ENCODE data around the gene NAB1.
"Not testable (repeated sequence)": the region's sequence is repeated elsewhere in the genome, so short reads cannot be mapped to it uniquely, and the experiment has no call there.

The NAB1 gene

GRCh38 chr2:190649035-190649797 lies at the start of gene NAB1:
Gene NAB1, plus strand, starts transcription at chr2:190649083. Its CDS starts 10,094 bp downstream, at chr2:190659177.
- peak; percentile 76 for DNase-seq

DNA sequence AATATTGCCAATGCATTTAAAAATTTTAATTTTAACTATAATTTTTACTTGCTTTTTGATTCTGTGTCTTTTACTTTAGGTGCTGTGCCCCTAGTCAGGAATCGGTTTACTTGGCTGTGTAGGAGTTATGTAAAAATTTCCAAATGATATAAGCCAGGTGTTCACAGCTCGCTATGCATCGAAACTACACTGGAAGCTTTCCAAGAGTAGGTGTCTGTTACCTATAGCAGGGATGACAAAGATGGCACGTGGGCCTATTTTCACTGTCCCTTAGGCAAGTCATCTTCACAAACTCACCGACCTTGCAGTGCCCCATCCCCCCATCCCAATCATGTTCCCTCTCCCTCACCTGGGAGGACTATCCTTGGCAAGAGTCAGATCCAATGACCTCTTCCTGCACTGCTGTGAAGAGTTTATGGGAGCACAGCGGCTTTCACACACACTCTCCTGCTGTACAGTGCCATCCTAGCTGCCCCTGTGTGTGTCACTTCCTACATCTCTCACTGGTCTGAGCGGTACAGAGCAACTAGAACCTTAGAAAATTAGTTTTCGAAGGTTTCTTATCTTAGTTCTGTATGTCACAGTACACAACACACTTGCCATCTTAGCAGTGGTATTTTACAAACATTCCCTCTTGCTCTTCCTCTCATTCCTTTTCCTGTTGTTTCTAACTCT lies 49.2 kb upstream of the NAB1 start:
- DNase-seq: no peak

- no peak for DNase-seq
Measured at GRCh38 chr2:190600293-190601103, 48.4 kb upstream of the NAB1 start.

GRCh38 chr2:190603374-190603773 lies 45.5 kb upstream of the NAB1 start:
- DNase-seq: no peak

DNA sequence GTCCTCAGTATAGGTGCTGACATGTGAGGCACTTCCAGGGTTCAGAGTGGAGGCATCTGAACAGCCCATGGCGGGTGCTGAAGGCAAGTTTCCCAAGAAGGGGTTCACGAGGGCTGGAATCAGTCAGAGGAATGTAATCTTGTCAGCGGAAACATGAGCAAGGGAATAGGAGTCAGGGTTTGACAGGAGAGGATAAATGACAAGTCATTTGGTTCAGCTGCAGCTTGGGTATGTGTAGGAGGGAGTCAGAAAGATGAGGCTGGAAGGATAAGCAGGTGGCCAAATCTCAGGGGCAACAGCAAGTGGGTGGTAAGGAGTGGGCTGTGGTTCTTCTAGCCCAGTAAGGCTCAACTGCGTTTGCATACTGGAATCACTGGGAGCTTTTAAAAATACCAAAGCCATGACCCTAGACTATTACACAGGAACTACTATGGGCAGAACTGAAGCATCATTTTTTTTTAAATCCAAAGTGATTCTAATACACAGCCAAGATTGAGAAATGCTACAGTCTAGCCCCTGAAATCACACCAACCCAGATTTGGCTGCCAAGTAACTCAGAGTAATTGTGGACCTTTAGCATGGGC lies 41.8 kb upstream of the NAB1 start:
- no peak for DNase-seq

- no peak for DNase-seq
Measured at GRCh38 chr2:190607657-190608357, 41.1 kb upstream of the NAB1 start.

DNA sequence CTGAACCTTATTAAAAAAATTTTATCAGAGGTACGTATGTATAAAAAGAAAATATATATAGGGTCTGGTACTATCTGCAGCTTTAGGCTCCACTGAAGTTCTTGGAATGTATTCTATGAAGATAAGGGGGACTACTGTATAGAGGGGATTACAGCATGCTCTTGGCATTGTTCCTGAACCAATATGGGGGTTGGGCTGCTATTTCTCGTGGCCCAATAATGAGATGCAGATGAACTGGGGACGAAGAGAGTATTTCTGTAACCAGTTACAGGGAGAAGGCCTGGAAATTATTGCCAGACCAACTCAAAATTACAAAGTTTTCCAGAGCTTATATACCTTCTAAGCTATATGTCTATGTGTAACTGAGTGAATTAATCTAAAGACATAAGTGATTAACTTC lies 40.0 kb upstream of the NAB1 start:
- DNase-seq: not testable (repeated sequence)

GRCh38 chr2:190609397-190609796 lies 39.5 kb upstream of the NAB1 start:
- not testable (repeated sequence) for DNase-seq

- DNase-seq: not testable (repeated sequence)
Measured at GRCh38 chr2:190610528-190610927, 38.4 kb upstream of the NAB1 start.

GRCh38 chr2:190615555-190616200 lies 33.2 kb upstream of the NAB1 start:
- DNase-seq: no peak

DNA sequence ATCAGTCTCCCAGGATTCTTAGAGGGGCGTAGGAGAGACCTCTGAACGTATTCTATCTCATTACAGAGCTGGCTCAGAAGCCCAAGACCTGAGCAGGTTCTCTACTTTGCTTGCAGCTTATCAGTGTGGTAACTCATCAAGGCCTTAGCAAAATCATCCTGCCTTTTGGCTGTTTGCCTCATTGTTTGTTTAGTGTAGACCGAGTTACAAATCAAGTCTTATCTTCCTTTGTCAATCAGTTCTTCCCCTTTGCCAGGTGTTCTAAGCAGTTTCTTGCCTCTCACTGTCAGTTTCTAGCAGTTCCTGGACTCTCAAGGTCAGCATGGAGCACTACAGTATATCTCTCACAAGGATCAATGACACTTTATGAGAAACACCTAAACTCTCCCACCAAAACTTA lies 30.9 kb upstream of the NAB1 start:
- DNase-seq: no peak

DNA sequence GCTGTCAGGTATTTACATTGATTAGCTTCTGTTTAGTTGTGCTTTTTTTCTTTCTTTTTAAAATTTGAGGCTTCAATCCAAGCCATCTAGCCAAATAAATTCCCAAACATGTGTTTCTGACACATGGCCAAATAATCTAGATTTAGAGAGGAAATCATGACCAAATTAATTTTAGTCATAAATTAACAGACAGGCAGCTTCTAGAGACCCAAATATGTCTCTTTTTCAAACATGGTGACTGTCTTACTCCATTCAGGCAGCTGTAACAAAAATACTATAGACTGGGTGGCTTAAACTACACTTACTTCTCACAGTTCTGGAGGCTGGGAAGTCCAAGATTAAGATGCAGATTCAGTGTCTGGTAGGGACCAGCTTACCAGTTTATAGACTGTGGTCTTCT lies 23.2 kb upstream of the NAB1 start:
- DNase-seq: no peak

GRCh38 chr2:190626641-190627210 lies 22.2 kb upstream of the NAB1 start:
- no peak for DNase-seq

DNA sequence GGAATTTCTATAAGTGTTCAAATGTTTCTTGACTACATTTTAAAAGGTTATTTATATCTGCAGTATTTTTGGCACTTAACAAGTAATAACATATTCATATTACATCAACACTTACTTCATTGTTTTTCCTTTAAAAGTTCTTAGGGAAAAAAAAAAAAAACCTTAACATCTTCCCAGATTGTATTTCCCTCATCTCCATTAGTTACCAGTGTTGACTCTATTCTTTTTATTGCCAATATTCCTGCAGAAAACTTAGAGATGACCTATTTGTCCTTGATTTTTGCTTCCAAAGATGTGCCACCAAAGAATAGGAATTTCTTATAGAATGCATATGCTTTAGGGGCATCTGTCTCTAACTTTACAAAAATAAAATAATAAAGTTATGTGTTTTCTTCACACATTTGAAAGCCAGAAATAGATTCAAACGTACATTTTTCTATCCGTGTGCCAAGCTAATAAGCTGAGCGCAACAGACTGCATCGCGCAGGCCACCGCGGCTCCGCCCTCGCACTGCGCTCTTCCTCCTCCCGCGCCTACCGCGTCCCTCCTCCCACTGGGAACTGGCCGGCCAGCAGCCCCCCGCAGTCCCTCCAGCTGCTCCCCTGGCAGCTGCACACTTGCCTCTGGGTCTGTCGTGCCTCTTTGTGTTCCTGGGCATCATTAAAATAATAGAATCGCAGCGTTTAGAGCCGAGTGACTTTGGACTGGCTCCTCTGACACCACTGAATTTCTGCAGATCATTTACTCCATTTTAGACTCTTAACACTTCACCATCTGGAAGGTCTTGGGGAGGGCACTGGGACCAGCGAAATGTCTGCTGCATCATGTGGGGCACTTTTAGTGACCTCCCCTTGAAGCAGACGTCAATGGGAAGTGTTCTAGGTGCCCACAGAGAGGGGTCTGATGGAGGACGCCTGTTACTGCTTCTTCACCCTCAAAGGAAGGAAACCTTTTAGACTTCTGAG lies 21.2 kb upstream of the NAB1 start:
- DNase-seq: peak; percentile 68

DNA sequence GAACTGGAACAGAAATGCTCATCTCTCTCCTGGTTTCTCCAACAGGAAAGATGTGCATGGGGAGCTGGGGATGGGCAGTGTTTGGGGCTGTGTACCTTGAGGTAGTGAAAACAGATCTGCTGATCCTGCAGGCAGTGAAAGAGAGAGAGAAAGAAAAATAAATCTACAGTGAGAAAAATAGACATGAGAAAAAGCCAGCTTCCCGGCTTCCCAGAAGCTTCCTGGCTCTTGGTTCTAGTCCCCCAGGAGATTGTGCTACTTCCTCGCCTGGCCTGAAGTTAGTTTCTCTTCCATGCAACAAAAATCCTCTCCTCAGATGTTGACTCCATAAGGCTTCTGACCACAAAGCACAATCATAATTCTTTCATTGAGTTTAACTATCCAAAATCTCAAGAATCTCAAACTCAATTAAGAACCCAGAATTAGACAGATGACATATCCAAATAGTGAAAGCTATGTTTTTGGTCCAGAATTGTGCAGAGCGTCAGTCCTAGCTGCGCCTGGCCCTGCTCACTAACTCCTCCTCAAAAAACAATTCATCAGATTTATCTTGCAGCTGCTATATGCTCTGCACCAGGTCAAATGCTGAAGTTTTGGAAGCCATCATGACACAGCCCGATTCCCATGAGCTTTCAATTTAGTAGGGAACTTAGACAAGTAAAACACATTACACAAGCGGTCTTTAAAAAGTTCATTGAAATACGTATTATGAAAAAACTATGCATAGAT lies 20.1 kb upstream of the NAB1 start:
- DNase-seq: no peak

GRCh38 chr2:190634381-190634780 lies 14.5 kb upstream of the NAB1 start:
- no peak for DNase-seq

- no peak for DNase-seq
Measured at GRCh38 chr2:190635781-190636180, 13.1 kb upstream of the NAB1 start.

GRCh38 chr2:190636361-190636760 lies 12.5 kb upstream of the NAB1 start:
- no peak for DNase-seq

DNA sequence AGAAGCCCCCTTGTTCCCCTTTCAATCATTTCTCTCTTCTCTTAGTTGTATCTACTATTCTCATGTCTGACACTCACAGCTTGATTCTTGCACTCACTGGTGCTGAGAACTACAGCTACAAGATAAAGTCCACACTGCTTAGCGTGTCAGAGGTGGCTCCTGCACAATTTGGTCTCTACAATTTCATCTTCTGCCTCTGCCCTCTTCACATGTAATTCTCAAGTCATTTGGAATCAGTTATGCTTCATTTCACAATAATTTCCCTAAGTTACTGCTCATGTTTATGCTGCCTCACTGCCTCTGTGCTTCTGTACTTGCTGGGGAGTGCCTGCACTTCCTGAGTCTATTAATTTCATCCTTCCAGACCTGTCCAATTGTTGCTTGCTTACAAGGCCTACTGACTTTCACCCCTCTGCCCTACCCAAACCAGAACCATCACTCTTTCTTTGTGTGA lies 11.6 kb upstream of the NAB1 start:
- peak; percentile 20 for DNase-seq

All from hematopoietic multipotent progenitor cell treated with erythropoietin and hydrocortisone succinate and interleukin-3 and kit ligand, for 4 days (in vitro differentiated cells).